ENCODE data around the gene KSR1. TPM values are rescaled to one million over a fixed set of nuclear protein-coding genes. Genes with fewer than 3 reads are reported as not detected.

Gene KSR1
- total and polyA plus RNA-seq, 2 of the 4 experiments (the other 2 are of a cell fraction) = 12.5 to 21.9 TPM

GRCh38 chr17:27480699-27481098 lies 24.5 kb downstream of the KSR1 start:
- Histone ChIP-seq H2AK5ac (ENCODE audit: low read depth, low read length) (no peak overlapping the region), H3K4me1 (ENCODE audit: control insufficient read depth, insufficient read depth, low read length) (peaks cover 14% of the 10 kb centered on the region), H3K14ac (replicated peaks; ENCODE audit: low read depth, low read length) (no peak overlapping the region), H2BK5ac (ENCODE audit: low read depth, low read length, poor library complexity, severe bottlenecking) (no peak overlapping the region), H3K4ac (ENCODE audit: low read depth, low read length) (no peak overlapping the region), H2BK15ac (ENCODE audit: low read depth, low read length) (no peak overlapping the region), H3K36me3 (ENCODE audit: control insufficient read depth, insufficient read depth, low read length) (peaks cover 14% of the 10 kb centered on the region; the same call in 1 of the 2 replicates), H3K18ac (ENCODE audit: low read depth, low read length) (no peak overlapping the region), H3K4me2 (ENCODE audit: low read depth, low read length) (no peak overlapping the region), H3K23ac (ENCODE audit: low read depth, low read length) (no peak overlapping the region), H2AFZ (replicated peaks; ENCODE audit: low read length, poor library complexity) (no peak overlapping the region), H3K27me3 (ENCODE audit: control insufficient read depth, insufficient read depth, low read length) (no peaks in the 10 kb centered on the region), H4K8ac (ENCODE audit: low read depth in 2 of 2, low read length in 2 of 2) (no peak overlapping the region), H2BK20ac (ENCODE audit: low read depth, low read length) (no peak overlapping the region), H3K9me1 (ENCODE audit: insufficient read depth, low read length) (peaks cover 35% of the 10 kb centered on the region), H3K79me1 (ENCODE audit: low read depth in 1 of 2, low read length in 2 of 2) (peaks cover 38 to 86% of the 10 kb centered on the region in 2 experiments), H4K91ac (ENCODE audit: insufficient read depth, low read depth, low read length) (no peak overlapping the region), H2AK9ac (replicated peaks; ENCODE audit: low read depth, low read length, poor library complexity) (no peak overlapping the region), H2BK120ac (ENCODE audit: low read depth, low read length) (no peak overlapping the region), H4K20me1 (ENCODE audit: insufficient read depth, low read length) (peaks cover 88% of the 10 kb centered on the region), H3K27ac (ENCODE audit: insufficient read depth, low read length) (no peak overlapping the region), H3K9me3 (ENCODE audit: control insufficient read depth, insufficient read depth, low read length) (no peaks in the 10 kb centered on the region), H3K56ac (ENCODE audit: extremely low read depth, insufficient read depth, low read length) (no peak overlapping the region), H3K9ac (ENCODE audit: low read depth, low read length) (no peak overlapping the region), H4K5ac (ENCODE audit: low read depth, low read length) (no peak overlapping the region), H3K4me3 (ENCODE audit: insufficient read depth, low read depth, low read length) (no peak overlapping the region)
- DNase-seq = no peak
- ChIA-PET CTCF (no interaction called here), POLR2A (ENCODE audit: unreplicated experiment) (no interaction called here)
- in situ Hi-C loops (cut with MboI; ENCODE audit: low sequenced_read_pairs) = no loop called here
- dilution Hi-C loops (cut with HindIII; ENCODE audit: low sequenced_read_pairs, unreplicated experiment) = no loop called here
- no CpG with 5 or more reads among the region's 4 CpGs for WGBS, 2 experiments (ENCODE audit: extremely low coverage in 2 of 2, insufficient read length in 1 of 2)
- TF ChIP-seq FOS (IDR thresholded peaks at IDR 0.05; ENCODE audit: low read depth, low read length) (no peak), NFE2L2 (IDR thresholded peaks at IDR 0.05; ENCODE audit: low read depth, low read length) (no peak), MXI1 (IDR thresholded peaks at IDR 0.05; ENCODE audit: borderline replicate concordance, low read depth, low read length) (no peak), RFX5 (IDR thresholded peaks at IDR 0.05; ENCODE audit: low read depth, low read length) (no peak), MAFK (IDR thresholded peaks at IDR 0.05; ENCODE audit: low read depth, low read length) (no peak), SMC3 (IDR thresholded peaks at IDR 0.05; ENCODE audit: low read depth, low read length) (no peak), RAD21 (IDR thresholded peaks at IDR 0.05; ENCODE audit: low read length) (no peak), USF2 (IDR thresholded peaks at IDR 0.05; ENCODE audit: low read depth, low read length) (no peak), POLR2A (IDR thresholded peaks at IDR 0.05; ENCODE audit: low read depth, low read length) (no peak), MAZ (IDR thresholded peaks at IDR 0.05; ENCODE audit: borderline replicate concordance, low read depth, low read length) (no peak), CHD1 (IDR thresholded peaks at IDR 0.05; ENCODE audit: low read depth, low read length) (no peak), CEBPB (IDR thresholded peaks at IDR 0.05; ENCODE audit: low read depth, low read length) (no peak), RCOR1 (IDR thresholded peaks at IDR 0.05; ENCODE audit: insufficient replicate concordance, low read length) (no peak), BHLHE40 (IDR thresholded peaks at IDR 0.05; ENCODE audit: low read depth, low read length) (no peak), ELK1 (IDR thresholded peaks at IDR 0.05; ENCODE audit: borderline replicate concordance, low read depth, low read length) (no peak)
- TF ChIP-seq, protein P1, sequence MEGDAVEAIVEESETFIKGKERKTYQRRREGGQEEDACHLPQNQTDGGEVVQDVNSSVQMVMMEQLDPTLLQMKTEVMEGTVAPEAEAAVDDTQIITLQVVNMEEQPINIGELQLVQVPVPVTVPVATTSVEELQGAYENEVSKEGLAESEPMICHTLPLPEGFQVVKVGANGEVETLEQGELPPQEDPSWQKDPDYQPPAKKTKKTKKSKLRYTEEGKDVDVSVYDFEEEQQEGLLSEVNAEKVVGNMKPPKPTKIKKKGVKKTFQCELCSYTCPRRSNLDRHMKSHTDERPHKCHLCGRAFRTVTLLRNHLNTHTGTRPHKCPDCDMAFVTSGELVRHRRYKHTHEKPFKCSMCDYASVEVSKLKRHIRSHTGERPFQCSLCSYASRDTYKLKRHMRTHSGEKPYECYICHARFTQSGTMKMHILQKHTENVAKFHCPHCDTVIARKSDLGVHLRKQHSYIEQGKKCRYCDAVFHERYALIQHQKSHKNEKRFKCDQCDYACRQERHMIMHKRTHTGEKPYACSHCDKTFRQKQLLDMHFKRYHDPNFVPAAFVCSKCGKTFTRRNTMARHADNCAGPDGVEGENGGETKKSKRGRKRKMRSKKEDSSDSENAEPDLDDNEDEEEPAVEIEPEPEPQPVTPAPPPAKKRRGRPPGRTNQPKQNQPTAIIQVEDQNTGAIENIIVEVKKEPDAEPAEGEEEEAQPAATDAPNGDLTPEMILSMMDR (conservative IDR thresholded peaks at IDR 0.05; ENCODE audit: low read depth, low read length) = no peak
- BruUV-seq (replicated peaks) = no TSS peak
- intact Hi-C loops (cut with micrococcal nuclease) = no loop called here
- no peak for ATAC-seq (ENCODE audit: low read depth)
